HG03108 (cell line): ENCODE data around the gene BRD9.
"Not testable (repeated sequence)": the region's sequence is repeated elsewhere in the genome, so short reads cannot be mapped to it uniquely, and the experiment has no call there.

Experiments
- ATAC-seq: cut with Tn5 transposase; IDR thresholded peaks from one replicate; pipeline ENCODE4 v1.9.1; 2021; ENCODE audit warnings: moderate library complexity; ENCODE audit not compliant: unreplicated experiment

BRD9 gene

GRCh38 chr5:846602-847091 is 46.0 kb downstream of the BRD9 start:
- ATAC-seq = not testable (repeated sequence)

- not testable (repeated sequence) for ATAC-seq
These were observed 46.7 kb downstream of the BRD9 start for GRCh38 chr5:845676-846601.

GRCh38 chr5:845031-845675 is 47.4 kb downstream of the BRD9 start:
- not testable (repeated sequence) for ATAC-seq

- ATAC-seq = not testable (repeated sequence)
These were observed 48.2 kb downstream of the BRD9 start for GRCh38 chr5:844426-844825.

- ATAC-seq = not testable (repeated sequence)
These were observed 48.7 kb downstream of the BRD9 start for GRCh38 chr5:843926-844325.

- not testable (repeated sequence) for ATAC-seq
These were observed 49.2 kb downstream of the BRD9 start for GRCh38 chr5:843371-843770.

GRCh38 chr5:842402-843221 is 50.0 kb downstream of the BRD9 start:
- ATAC-seq = not testable (repeated sequence)

- not testable (repeated sequence) for ATAC-seq
These were observed 50.8 kb downstream of the BRD9 start for GRCh38 chr5:841531-842401.

GRCh38 chr5:840974-841435 is 51.6 kb downstream of the BRD9 start:
- ATAC-seq = not testable (repeated sequence)

- ATAC-seq = not testable (repeated sequence)
These were observed 52.3 kb downstream of the BRD9 start for GRCh38 chr5:840118-840973.

- ATAC-seq = not testable (repeated sequence)
These were observed 54.2 kb downstream of the BRD9 start for GRCh38 chr5:838431-838851.

GRCh38 chr5:837621-838121 is 54.9 kb downstream of the BRD9 start:
- ATAC-seq = not testable (repeated sequence)

- ATAC-seq = not testable (repeated sequence)
These were observed 56.5 kb downstream of the BRD9 start for GRCh38 chr5:835933-836612.

GRCh38 chr5:834013-834412 is 58.6 kb downstream of the BRD9 start:
- ATAC-seq = not testable (repeated sequence)

- ATAC-seq = not testable (repeated sequence)
These were observed 64.4 kb downstream of the BRD9 start for GRCh38 chr5:828194-828593.

- ATAC-seq = not testable (repeated sequence)
These were observed 67.1 kb downstream of the BRD9 start for GRCh38 chr5:825544-825943.

GRCh38 chr5:821504-821903 is 71.1 kb downstream of the BRD9 start:
- no peak for ATAC-seq

- ATAC-seq = no peak
These were observed 72.4 kb downstream of the BRD9 start for GRCh38 chr5:820245-820644.
